ENCODE measurements around the gene SYTL3. TPM values are rescaled to one million over a fixed set of nuclear protein-coding genes. Genes with fewer than 3 reads are reported as not detected.
A peak's percentile ranks its signal among the peaks of the same experiment; 100 is the strongest.

The SYTL3 gene
- total and polyA plus RNA-seq, 2 donors (not counting 1 experiment from before 2014, with no cell fraction given) = 1.1 to 5.4 TPM

GRCh38 chr6:158686791-158687381, 37.0 kb downstream of the SYTL3 start:
- H3K27me3 ChIP-seq (replicated peaks in 1 of 4; ENCODE audit: control extremely low read depth in 1 of 4, control insufficient read depth in 3 of 4, insufficient read depth in 4 of 4, low read length in 3 of 4) = no peaks in the 10 kb centered on the region
- H4K20me1 ChIP-seq (ENCODE audit: control insufficient read depth, insufficient read depth, low read length, poor library complexity, severe bottlenecking) = no peaks in the 10 kb centered on the region
- peaks cover 0 to 3% (median 0%) of the 10 kb centered on the region in 3 donors for H3K9me3 ChIP-seq (ENCODE audit: control extremely low read depth in 1 of 3, control insufficient read depth in 2 of 3, insufficient read depth in 1 of 3, low read length in 2 of 3)
- Mint-ChIP-seq H3K9me3 (ENCODE audit: insufficient read depth) (no peaks in the 10 kb centered on the region), H3K27me3 (no peaks in the 10 kb centered on the region), H3K4me3 (peak overlapping the region; percentile 41), H3K4me1 (peaks cover 25% of the 10 kb centered on the region), H3K27ac (peak overlapping the region; percentile 50)
- intact Hi-C loops (cut with micrococcal nuclease) = loop anchor here (5.0 kb wide), 1 partner anchor 40 kb away; no protein-coding TSS in a partner anchor
- no peak overlapping the region for H3K4me3 ChIP-seq (ENCODE audit: control extremely low read depth in 1 of 5, extremely low read depth in 1 of 5, insufficient read depth in 1 of 5, low read depth in 2 of 5, low read length in 4 of 5)
- CTCF ChIA-PET = interaction anchor here (2.3 to 7.8 kb wide), 2 partner anchors 81 to 473 kb away, joined by 7 to 87 read pairs; no protein-coding TSS in a partner anchor
- ATAC-seq (ENCODE audit: low read depth) (peak; percentile 75), DNase-seq (peak; percentile 76)
- H3K79me2 ChIP-seq (ENCODE audit: control insufficient read depth, insufficient read depth, low read length) = no peaks in the 10 kb centered on the region
- no peak for TF ChIP-seq EZH2 (IDR thresholded peaks at IDR 0.05; ENCODE audit: borderline replicate concordance, insufficient read depth, low read depth, low read length, poor library complexity, severe bottlenecking)
- TF ChIP-seq CTCF (IDR thresholded peaks at IDR 0.05) = no peak
- no peak overlapping the region for H3K9ac ChIP-seq (ENCODE audit: low read length)
- WGBS (ENCODE audit: insufficient coverage) = 37% methylated on average over 4 of the region's 7 CpGs
- H3K36me3 ChIP-seq (replicated peaks in 1 of 2; ENCODE audit: control extremely low read depth in 1 of 2, control insufficient read depth in 1 of 2, extremely low read depth in 1 of 2, insufficient read depth in 2 of 2, low read length in 1 of 2) = no peaks in the 10 kb centered on the region
- H3K4me2 ChIP-seq (replicated peaks; ENCODE audit: low read depth, low read length, poor library complexity, severe bottlenecking) = peak overlapping the region; percentile 32
- H2AFZ ChIP-seq (ENCODE audit: insufficient read depth, low read depth, low read length, poor library complexity, severe bottlenecking) = no peak overlapping the region
- peaks cover 17 to 18% of the 10 kb centered on the region in 2 donors for H3K4me1 ChIP-seq (ENCODE audit: control insufficient read depth in 2 of 2, insufficient read depth in 2 of 2, low read length in 2 of 2)
- POLR2A ChIA-PET = no interaction called here
- H3K27ac ChIP-seq (ENCODE audit: low read length in 2 of 2) = peak overlapping the region; percentile 30 to 53

GRCh38 chr6:158687506-158687905, 37.7 kb downstream of the SYTL3 start:
- CTCF ChIA-PET = interaction anchor here (2.3 to 7.8 kb wide), 2 partner anchors 82 to 474 kb away, joined by 7 to 87 read pairs; no protein-coding TSS in a partner anchor
- H3K4me3 Mint-ChIP-seq = peak overlapping the region; percentile 12
- H3K9me3 ChIP-seq (ENCODE audit: control extremely low read depth in 1 of 3, control insufficient read depth in 2 of 3, insufficient read depth in 1 of 3, low read length in 2 of 3) = peaks cover 0 to 3% (median 0%) of the 10 kb centered on the region in 3 donors
- H3K4me1 ChIP-seq (ENCODE audit: control insufficient read depth in 2 of 2, insufficient read depth in 2 of 2, low read length in 2 of 2) = peaks cover 17 to 18% of the 10 kb centered on the region in 2 donors
- no peak for DNase-seq
- H3K27me3 Mint-ChIP-seq = no peaks in the 10 kb centered on the region
- H2AFZ ChIP-seq (ENCODE audit: insufficient read depth, low read depth, low read length, poor library complexity, severe bottlenecking) = no peak overlapping the region
- H3K27ac ChIP-seq (ENCODE audit: low read length in 2 of 2) = peak overlapping the region; percentile 30 to 53
- no peaks in the 10 kb centered on the region for H3K27me3 ChIP-seq (replicated peaks in 1 of 4; ENCODE audit: control extremely low read depth in 1 of 4, control insufficient read depth in 3 of 4, insufficient read depth in 4 of 4, low read length in 3 of 4)
- POLR2A ChIA-PET = no interaction called here
- H3K36me3 ChIP-seq (replicated peaks in 1 of 2; ENCODE audit: control extremely low read depth in 1 of 2, control insufficient read depth in 1 of 2, extremely low read depth in 1 of 2, insufficient read depth in 2 of 2, low read length in 1 of 2) = no peaks in the 10 kb centered on the region
- intact Hi-C loops (cut with micrococcal nuclease) = loop anchor here (5.0 kb wide), 1 partner anchor 40 kb away; no protein-coding TSS in a partner anchor
- no peak overlapping the region for H3K9ac ChIP-seq (ENCODE audit: low read length)
- no peak for ATAC-seq (ENCODE audit: low read depth)
- no peak overlapping the region for H3K4me3 ChIP-seq (ENCODE audit: control extremely low read depth in 1 of 5, extremely low read depth in 1 of 5, insufficient read depth in 1 of 5, low read depth in 2 of 5, low read length in 4 of 5)
- H3K27ac Mint-ChIP-seq = no peak overlapping the region
- no peak for TF ChIP-seq CTCF (IDR thresholded peaks at IDR 0.05)
- no peak for TF ChIP-seq EZH2 (IDR thresholded peaks at IDR 0.05; ENCODE audit: borderline replicate concordance, insufficient read depth, low read depth, low read length, poor library complexity, severe bottlenecking)
- H3K9me3 Mint-ChIP-seq (ENCODE audit: insufficient read depth) = no peaks in the 10 kb centered on the region
- H3K79me2 ChIP-seq (ENCODE audit: control insufficient read depth, insufficient read depth, low read length) = no peaks in the 10 kb centered on the region
- WGBS (ENCODE audit: insufficient coverage) = 61% methylated on average over 3 of the region's 4 CpGs
- H3K4me2 ChIP-seq (replicated peaks; ENCODE audit: low read depth, low read length, poor library complexity, severe bottlenecking) = peak overlapping the region; percentile 32
- H3K4me1 Mint-ChIP-seq = peaks cover 25% of the 10 kb centered on the region
- H4K20me1 ChIP-seq (ENCODE audit: control insufficient read depth, insufficient read depth, low read length, poor library complexity, severe bottlenecking) = no peaks in the 10 kb centered on the region

All from B cell (primary cell).